Mucosa of rectum (tissue), 2 donors: Measurements from ENCODE around the gene PLPPR1.

Experiments
- H3K27ac ChIP-seq, 2 donors: one replicate each; pipeline ENCODE4 v1.7.0; 2013; ENCODE audit warnings: inconsistent platforms in 2 of 2, low read depth in 2 of 2, low read length in 2 of 2
- H3K27me3 ChIP-seq, 2 donors: one replicate each; pipeline ENCODE4 v1.7.0; 2013; ENCODE audit warnings: low read length in 2 of 2; ENCODE audit not compliant: control insufficient read depth in 2 of 2, insufficient read depth in 2 of 2
- H3K36me3 ChIP-seq, 2 donors: one replicate each; pipeline ENCODE4 v1.7.0; 2013; ENCODE audit warnings: low read length in 2 of 2; ENCODE audit not compliant: control insufficient read depth in 2 of 2, insufficient read depth in 2 of 2
- H3K4me1 ChIP-seq, 2 donors: one replicate each; pipeline ENCODE4 v1.7.0; 2013; ENCODE audit warnings: low read length in 2 of 2, mild to moderate bottlenecking in 1 of 2; ENCODE audit not compliant: control insufficient read depth in 2 of 2, insufficient read depth in 2 of 2
- H3K4me3 ChIP-seq, 2 donors: one replicate each; pipeline ENCODE4 v1.7.0; 2013; ENCODE audit warnings: low read length in 2 of 2
- H3K9ac ChIP-seq, 2 donors: one replicate each; pipeline ENCODE4 v1.7.0; 2013; ENCODE audit warnings: low read length in 2 of 2, low read depth in 1 of 2, mild to moderate bottlenecking in 1 of 2
- H3K9me3 ChIP-seq, 2 donors: one replicate each; pipeline ENCODE4 v1.7.0; 2013; ENCODE audit warnings: low read length in 2 of 2; ENCODE audit not compliant: control insufficient read depth in 2 of 2
- donor health status: healthy.
- donor health status: Normal muscosa, but diverticular disease.

PLPPR1 gene

DNA sequence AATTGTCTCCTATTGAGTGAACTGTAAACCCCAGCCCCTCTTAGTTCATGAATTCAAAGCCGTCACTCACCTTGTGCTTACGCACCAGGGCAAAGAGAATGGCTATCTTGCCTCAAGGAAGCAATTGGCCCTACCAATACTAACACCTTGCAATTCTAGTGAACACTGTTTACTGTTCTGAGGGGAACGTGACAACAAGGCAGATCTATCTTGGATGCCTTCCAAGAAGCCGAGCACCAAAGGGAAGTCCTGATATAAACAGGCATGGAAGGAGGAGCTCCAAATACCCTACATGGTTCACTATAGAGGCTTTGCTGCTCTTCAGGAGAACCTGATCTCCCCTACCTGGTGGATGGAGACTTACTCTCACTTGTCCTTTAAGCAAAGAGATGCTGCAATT lies 1.7 kb upstream of the PLPPR1 start:
- Histone ChIP-seq H3K4me3 (no peak overlapping the region), H3K27ac (no peak overlapping the region), H3K4me1 (peaks cover 0 to 10% of the 10 kb centered on the region in 2 donors)

DNA sequence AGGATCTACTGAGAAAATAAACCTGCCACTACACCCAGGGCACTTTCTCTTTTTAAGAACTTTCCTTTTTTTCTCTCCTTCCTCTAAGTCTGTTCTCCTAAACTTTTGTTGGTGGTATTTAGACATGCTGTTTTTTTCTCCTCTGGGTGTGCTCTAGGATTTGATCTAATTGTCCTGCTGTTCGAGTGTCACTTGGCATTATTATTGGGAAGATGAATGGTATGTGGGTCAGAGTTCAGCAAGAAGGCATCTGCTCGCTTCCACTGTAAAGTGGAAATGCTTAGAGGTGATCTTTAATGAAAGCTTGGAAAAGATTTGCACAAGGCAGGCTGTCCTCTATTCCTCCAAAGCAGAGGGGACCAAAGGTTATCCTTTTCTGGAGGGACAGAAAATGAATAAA lies 1.3 kb upstream of the PLPPR1 start:
- Histone ChIP-seq H3K9ac (no peak overlapping the region), H3K27ac (no peak overlapping the region), H3K9me3 (no peaks in the 10 kb centered on the region), H3K27me3 (peaks cover 15 to 18% of the 10 kb centered on the region in 2 donors), H3K4me3 (no peak overlapping the region), H3K36me3 (no peaks in the 10 kb centered on the region), H3K4me1 (peaks cover 0 to 10% of the 10 kb centered on the region in 2 donors)

More for the DNA sequence above, 1.7 kb upstream of the PLPPR1 start:
- no peaks in the 10 kb centered on the region for H3K36me3 ChIP-seq
- H3K9me3 ChIP-seq = no peaks in the 10 kb centered on the region
- H3K27me3 ChIP-seq = peaks cover 15 to 18% of the 10 kb centered on the region in 2 donors
- no peak overlapping the region for H3K9ac ChIP-seq

DNA sequence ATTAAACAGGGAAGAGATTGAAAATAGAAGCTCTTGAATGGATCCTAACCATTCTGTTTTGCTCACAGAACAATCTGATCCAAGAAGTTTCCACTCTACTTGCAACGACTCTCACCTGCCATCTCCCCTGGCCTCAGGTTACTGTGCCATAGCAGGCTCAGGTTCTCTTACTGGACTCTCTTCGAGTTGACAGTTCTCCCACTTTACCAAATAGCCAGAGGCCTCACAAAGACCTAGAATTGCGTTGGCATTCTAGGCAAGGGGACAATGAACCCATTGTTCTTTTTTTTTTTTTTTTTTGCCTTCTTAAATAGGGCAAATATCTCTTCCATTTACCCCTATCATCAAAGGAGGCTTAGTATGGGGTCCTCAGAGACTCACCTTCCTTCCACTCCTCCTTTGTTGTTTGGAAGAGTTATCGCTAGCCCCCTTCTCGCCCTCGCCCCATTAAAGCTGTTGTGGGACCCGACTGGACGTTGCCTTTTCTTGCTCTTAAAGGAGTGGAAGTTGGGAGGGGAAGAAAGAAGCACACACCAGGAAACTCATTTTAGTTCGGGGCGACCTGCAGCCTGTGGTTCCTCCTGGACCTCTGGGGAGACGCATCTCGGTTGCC lies 688 bp upstream of the PLPPR1 start:
- H3K9me3 ChIP-seq = no peaks in the 10 kb centered on the region
- no peak overlapping the region for H3K9ac ChIP-seq
- H3K27ac ChIP-seq = no peak overlapping the region
- peaks cover 0 to 10% of the 10 kb centered on the region in 2 donors for H3K4me1 ChIP-seq
- H3K27me3 ChIP-seq = peaks cover 15 to 18% of the 10 kb centered on the region in 2 donors
- H3K4me3 ChIP-seq = peak overlapping the region; percentile 40 to 59
- H3K36me3 ChIP-seq = no peaks in the 10 kb centered on the region

DNA sequence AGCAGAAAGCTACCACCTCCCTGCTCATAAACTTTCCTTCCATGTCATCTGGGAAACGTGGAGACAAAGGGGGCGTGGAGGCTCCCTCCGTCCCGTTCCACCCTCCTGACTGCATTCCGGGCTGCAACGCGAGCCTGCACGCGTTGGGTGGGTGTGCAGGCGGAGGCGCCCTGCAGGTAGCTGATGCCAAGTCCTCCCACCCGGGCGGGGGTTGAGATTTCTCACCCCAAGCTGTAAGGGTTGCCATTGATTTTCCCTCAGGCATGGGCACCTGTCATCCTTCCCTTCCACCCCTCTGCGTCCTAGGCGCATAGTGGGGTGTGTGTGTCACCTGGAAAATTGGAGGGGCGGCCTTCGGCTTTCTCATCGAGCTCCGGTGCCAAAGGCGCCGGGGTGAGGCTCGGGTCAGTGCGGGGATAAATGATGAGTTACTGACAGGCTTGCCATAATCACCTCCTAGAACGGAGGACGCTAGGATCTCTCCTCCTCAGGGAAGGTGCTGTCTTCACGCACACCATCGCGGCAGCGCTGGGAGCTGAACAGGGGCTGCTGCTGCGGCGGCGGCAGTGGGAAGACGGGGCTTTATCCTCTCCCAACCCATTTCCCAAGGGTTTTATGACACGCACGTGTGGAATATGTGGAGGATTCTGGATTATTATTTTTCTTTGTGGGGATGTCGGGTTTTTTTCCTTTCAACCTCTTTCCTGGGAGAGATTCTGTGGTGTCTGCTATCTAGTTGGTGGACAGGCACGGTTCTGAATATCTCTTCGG lies 973 bp downstream of the PLPPR1 start:
- H3K4me3 ChIP-seq = peak overlapping the region in 1 of 2 donors; percentile 40
- peaks cover 15 to 18% of the 10 kb centered on the region in 2 donors for H3K27me3 ChIP-seq
- no peaks in the 10 kb centered on the region for H3K36me3 ChIP-seq
- peaks cover 0 to 10% of the 10 kb centered on the region in 2 donors for H3K4me1 ChIP-seq
- H3K9ac ChIP-seq = no peak overlapping the region
- H3K9me3 ChIP-seq = no peaks in the 10 kb centered on the region
- H3K27ac ChIP-seq = no peak overlapping the region

DNA sequence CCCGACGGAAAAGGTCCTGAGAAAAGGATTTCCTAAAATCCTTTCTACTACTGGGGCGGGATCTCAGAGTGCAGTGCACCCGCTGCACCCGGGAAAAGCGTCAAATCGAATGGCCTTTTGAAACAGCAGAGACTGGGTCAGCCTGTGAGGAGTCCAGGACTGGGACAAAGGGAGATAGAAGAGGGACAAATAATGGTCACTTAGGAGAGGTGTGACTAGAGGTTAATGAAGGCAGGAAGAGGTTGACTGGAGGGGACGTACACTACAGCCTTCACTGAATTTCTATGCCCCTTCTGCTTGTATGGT lies 1.5 kb downstream of the PLPPR1 start:
- Histone ChIP-seq H3K4me1 (peaks cover 0 to 10% of the 10 kb centered on the region in 2 donors), H3K36me3 (no peaks in the 10 kb centered on the region), H3K27ac (no peak overlapping the region), H3K9ac (no peak overlapping the region), H3K9me3 (no peaks in the 10 kb centered on the region), H3K4me3 (no peak overlapping the region), H3K27me3 (peaks cover 15 to 18% of the 10 kb centered on the region in 2 donors)

DNA sequence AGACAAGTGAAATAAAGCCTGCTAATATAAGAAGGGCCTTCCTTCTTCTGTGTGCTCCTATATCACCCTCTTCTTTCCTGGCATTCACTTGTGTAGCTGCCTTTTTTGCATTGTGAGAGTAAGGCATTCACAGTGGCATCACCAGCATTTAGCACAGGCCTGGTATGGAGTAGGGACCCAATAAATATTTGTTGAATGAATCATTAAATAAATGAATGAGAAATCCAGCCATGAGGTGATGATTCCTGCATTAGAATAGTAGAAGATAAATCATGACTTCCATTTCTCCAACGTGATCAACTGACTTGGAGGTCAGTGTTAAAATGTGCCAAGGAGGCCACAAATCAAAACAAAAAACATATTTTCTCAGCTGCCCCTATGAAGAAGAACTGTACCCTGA lies 3.9 kb downstream of the PLPPR1 start:
- H3K27ac ChIP-seq = no peak overlapping the region
- H3K9me3 ChIP-seq = no peaks in the 10 kb centered on the region
- H3K27me3 ChIP-seq = peaks cover 15 to 18% of the 10 kb centered on the region in 2 donors
- no peak overlapping the region for H3K9ac ChIP-seq
- H3K36me3 ChIP-seq = no peaks in the 10 kb centered on the region
- H3K4me1 ChIP-seq = peaks cover 0 to 2% of the 10 kb centered on the region in 2 donors
- H3K4me3 ChIP-seq = no peak overlapping the region

DNA sequence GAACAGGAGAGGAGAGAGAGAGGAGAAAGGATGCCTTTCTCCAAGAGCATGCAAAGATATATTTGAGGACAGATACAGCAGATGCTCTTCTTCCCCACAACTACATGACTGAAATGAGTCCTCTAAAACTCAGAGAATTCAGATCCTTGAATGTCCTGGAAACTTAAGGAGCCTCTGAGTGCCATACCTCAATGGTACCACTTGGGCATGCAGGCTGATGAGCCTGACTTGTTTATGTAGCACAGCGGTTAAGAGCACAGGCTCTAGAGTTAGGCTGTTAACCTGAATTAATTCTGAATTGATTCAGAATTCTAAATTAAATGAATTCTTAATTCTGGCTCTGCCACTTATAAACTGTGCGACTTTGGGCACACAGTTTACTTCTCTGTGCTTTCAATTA lies 5.7 kb downstream of the PLPPR1 start:
- Histone ChIP-seq H3K27ac (no peak overlapping the region), H3K36me3 (no peaks in the 10 kb centered on the region), H3K4me1 (no peaks in the 10 kb centered on the region), H3K9me3 (no peaks in the 10 kb centered on the region), H3K9ac (no peak overlapping the region), H3K27me3 (peaks cover 13 to 14% of the 10 kb centered on the region in 2 donors), H3K4me3 (no peak overlapping the region)

DNA sequence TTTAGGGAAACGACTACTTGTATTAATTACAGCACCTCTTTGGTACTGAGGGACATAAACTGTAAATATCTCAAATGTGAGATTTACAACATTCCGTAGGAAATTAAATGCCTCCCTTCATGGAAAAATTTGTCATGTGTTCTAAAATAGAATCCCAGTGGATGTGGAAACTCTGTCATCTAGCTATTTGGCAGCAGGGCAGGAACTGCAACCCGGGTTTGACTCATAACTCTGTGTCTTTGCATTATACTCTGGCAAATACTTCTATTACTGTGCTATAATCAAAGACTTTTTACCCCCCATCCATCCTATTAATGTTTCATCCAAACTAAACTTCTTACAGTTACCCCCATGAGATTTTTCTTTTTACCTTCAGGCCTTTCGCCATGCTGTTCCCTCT lies 6.6 kb downstream of the PLPPR1 start:
- no peak overlapping the region for H3K27ac ChIP-seq
- H3K27me3 ChIP-seq = peaks cover 7 to 11% of the 10 kb centered on the region in 2 donors
- no peaks in the 10 kb centered on the region for H3K36me3 ChIP-seq
- no peak overlapping the region for H3K9ac ChIP-seq
- H3K4me1 ChIP-seq = no peaks in the 10 kb centered on the region
- no peaks in the 10 kb centered on the region for H3K9me3 ChIP-seq
- no peak overlapping the region for H3K4me3 ChIP-seq

DNA sequence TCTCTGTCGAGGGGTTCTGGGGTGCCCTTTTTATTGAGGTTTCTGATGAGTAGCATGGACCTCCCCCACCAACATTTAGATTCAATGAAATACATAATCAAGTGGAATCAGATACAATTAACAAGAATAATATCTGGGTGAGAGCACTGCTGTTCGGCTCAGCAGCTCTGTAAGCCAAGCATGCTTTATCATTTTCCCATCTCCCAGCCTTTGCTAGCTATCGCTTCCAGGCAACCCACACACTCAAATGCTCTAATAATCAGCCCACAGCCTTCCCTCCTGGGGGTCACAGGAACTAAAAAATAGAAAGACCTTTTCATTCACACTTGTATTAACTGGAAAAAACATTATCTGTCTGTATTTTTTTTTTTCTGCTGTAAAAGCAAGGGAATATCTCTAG lies 8.9 kb downstream of the PLPPR1 start:
- Histone ChIP-seq H3K27ac (no peak overlapping the region), H3K9me3 (no peaks in the 10 kb centered on the region), H3K36me3 (no peaks in the 10 kb centered on the region), H3K27me3 (no peaks in the 10 kb centered on the region), H3K9ac (no peak overlapping the region), H3K4me1 (no peaks in the 10 kb centered on the region), H3K4me3 (no peak overlapping the region)

DNA sequence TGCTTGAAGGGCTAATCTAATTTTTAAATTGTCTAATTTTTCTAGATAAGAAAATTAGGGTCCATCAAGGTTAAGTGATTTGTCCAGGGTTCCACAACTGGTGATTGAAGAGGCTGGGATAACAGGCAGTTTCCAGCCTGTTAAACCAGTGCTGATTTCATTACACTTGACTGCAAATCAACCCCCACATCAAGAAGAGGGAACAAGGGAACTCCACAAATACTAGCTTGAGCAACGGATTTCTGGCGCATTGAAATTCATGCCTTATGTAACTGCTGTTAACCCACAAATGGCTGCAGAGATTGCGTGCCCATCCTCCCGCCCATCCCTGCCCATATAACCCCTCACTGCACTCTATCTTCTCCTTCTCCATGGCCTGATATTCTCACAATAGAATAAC lies 10.0 kb downstream of the PLPPR1 start:
- H3K36me3 ChIP-seq = no peaks in the 10 kb centered on the region
- no peaks in the 10 kb centered on the region for H3K4me1 ChIP-seq
- H3K27me3 ChIP-seq = no peaks in the 10 kb centered on the region
- no peak overlapping the region for H3K4me3 ChIP-seq
- no peaks in the 10 kb centered on the region for H3K9me3 ChIP-seq
- no peak overlapping the region for H3K9ac ChIP-seq
- no peak overlapping the region for H3K27ac ChIP-seq
